CD4-positive, alpha-beta T cell treated with Interleukin-15 for 4 hours (primary cell): Measurements from ENCODE around the gene PSMA8.
"Not testable (repeated sequence)": the region's sequence is repeated elsewhere in the genome, so short reads cannot be mapped to it uniquely, and the experiment has no call there.

ENCODE experiments used
- DNase-seq: peaks from one replicate; pipeline ENCODE4 v3.0.0-alpha.2; 2020; ENCODE audit warnings: low spot score

Gene PSMA8

DNA sequence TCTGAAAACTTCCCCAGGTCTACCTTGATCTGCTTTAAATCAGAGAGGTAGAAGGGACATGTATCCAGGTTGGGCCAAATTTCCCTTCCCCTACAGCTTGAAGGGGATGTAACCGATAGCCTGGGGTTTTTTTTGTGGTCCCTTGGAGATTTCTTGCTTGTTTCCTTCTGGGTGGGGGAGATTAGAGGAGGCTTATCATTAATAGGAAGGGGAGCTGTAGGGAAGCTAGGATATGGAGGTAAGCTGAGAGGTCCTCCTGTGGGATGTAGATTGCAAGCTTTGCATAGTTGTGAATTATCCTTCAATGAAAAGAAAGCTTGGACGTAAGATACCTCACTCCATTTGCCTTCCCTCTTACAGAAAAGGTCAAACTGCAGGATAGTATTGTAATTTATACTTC, 103.7 kb downstream of the PSMA8 start:
- not testable (repeated sequence) for DNase-seq

DNA sequence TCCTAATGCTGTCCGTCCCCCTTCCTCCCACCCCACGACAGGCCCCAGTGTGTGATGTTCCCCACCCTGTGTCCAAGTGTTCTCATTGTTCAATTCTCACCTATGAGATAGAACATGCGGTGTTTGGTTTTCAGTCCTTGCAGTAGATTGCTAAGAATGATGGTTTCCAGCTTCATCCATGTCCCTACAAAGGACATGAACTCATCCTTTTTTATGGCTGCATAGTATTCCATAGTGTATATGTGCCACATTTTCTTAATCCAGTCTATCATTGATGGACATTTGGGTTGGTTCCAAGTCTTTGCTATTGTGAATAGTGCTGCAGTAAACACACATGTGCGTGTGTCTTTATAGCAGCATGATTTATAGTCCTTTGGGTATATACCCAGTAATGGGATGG, 105.0 kb downstream of the PSMA8 start:
- not testable (repeated sequence) for DNase-seq

DNA sequence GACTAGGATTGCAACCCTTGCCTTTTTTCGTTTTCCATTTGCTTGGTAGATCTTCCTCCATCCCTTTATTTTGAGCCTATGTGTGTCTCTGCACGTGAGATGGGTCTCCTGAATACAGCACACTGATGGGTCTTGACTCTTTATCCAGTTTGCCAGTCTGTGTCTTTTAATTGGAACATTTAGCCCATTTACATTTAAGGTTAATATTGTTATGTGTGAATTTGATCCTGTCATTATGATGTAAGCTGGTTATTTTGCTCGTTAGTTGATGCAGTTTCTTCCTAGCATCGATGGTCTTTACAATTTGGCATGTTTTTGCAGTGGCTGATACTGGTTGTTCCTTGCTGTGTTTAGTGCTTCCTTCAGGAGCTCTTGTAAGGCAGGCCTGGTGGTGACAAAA, 108.7 kb downstream of the PSMA8 start:
- DNase-seq, result not testable (repeated sequence)
